ENCODE measurements around the gene KRTAP10-2. TPM values are rescaled to one million over a fixed set of nuclear protein-coding genes. Genes with fewer than 3 reads are reported as not detected.

KRTAP10-2 gene
- total RNA-seq, 1 donor from 2014 or later = not detected

GRCh38 chr21:44527156-44527982 is 23.9 kb downstream of the KRTAP10-2 start:
- DNase-seq (ENCODE audit: low read depth in 2 of 2) = no peak

GRCh38 chr21:44526096-44526997 is 25.0 kb downstream of the KRTAP10-2 start:
- DNase-seq (ENCODE audit: low read depth in 2 of 2) = no peak

DNA sequence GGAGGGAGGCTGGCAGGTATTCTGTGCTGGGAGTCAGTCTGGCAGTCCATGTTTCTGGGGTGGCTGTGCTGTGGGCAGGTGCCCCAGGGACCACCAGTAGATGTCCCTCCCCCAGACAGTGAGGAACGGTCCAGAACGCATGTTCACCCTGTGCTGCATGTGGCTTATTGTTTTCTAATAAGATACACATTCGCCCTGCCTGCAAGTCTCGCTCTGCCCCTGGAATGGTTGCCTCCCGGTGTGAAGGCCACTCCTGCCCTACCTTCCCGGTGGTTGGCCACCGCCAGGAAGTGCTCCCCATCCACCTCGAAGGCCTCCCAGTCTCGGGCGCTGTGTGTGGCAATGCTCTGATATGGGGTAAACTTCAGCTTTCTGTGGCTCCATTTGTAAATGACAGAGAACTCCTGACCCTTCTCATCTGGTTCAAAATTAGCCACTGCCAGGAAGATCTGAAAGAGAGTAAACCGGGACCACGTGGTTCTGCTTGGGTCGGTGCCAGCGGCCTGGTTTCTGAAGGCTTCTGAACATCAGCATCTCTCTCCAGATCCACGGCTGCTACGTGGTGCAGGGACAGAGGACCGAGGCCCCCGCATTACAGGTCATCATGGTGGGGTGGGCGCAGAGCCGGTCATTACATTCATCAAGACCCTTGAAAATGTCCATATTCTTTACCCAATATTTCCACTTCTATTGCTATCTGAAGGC is 25.8 kb downstream of the KRTAP10-2 start:
- DNase-seq (ENCODE audit: low read depth in 2 of 2) = no peak

GRCh38 chr21:44524414-44525371 is 26.6 kb downstream of the KRTAP10-2 start:
- no peak for DNase-seq (ENCODE audit: low read depth in 2 of 2)

DNA sequence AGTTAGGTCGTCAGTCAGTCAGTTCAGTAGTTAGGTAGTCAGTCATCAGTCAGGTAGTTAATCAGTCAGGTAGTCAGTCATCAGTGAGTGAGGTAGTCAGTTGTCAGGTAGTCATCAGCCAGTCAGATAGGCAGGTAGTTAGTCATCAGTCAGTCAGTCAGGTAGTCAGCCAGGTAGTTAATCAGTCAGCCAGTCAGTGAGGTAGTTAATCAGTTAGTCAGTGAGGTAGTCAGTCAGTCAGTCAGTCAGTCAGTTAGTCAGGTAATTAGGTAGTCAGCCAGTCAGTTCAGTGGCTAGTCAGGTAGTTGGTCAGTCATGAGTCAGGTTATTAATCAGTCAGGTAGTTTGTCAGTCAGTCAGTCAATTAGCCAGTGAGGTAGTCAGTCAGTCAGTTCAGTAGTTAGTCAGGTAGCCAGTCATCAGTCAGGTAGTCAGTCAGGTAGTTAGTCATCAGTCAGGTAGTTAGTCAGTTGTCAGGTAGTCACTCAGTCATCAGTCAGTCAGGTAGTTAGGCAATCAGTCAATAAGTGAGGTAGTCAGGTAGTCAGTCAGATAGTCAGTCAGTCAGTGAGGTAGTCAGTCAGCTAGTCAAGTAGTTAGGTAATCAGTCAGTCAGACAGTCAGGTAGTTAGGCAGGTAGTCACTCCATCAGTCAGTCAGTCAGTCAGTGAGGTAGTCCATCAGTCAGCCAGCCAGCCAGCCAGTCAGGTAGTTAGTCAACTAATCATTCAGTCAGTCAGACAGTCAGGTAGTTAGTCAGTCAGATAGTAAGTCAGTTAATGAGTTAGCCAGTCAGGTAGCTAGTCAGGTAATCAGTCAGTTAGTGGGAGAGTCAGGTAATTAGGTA is 27.5 kb downstream of the KRTAP10-2 start:
- no peak for DNase-seq (ENCODE audit: low read depth in 2 of 2)

- no peak for DNase-seq (ENCODE audit: low read depth in 2 of 2)
Observed at GRCh38 chr21:44522753-44523204, 28.5 kb downstream of the KRTAP10-2 start.

- no peak for DNase-seq (ENCODE audit: low read depth in 2 of 2)
Observed at GRCh38 chr21:44521928-44522752, 29.2 kb downstream of the KRTAP10-2 start.

GRCh38 chr21:44521301-44521927 is 29.9 kb downstream of the KRTAP10-2 start:
- DNase-seq (ENCODE audit: low read depth in 2 of 2) = no peak

DNA sequence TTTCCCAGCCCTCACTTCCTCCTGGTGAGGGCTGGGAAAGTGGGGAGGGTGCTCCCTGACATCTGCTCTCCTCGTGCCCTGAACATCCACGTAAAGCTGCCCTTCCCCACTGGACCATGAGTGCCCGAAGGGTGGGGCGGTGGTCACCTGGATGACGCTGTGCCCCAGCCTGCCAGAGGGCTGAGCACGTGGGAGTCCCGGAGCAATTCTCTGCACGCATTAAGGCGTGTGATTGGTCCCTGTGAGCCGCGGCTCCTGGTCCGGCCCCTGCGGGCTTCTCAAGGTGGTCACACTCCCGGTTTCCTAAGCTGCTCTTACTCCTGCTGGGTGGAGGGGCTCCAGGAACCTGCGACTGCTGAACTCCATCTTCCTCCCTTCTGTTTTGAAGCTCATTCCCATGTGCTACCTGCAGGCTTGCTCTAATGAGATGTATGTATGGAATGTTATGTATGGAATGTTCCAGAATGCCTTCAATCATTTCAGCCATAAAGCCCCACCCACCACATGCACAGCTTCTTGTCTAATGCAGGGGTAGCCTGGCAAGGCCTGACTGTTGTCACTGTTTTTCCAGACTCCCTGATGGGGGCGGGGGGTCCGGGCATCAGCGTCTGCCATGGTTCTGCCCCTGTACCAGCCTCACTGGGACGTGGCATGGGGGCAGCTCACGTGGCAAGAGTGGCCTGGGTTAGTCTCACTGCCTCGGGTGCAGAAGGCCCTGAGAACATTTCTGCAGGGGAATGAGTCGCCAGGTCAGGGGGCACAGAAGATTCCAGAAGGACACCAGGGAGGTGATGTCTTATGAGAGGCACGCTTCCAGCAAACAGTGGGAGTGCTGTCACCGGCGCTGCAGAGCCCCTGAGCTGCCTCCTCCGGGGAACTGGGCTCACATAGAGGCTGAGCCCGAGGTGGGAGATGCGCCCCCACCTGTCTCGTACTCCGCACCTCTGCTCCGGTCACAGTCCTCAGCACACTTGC is 30.7 kb downstream of the KRTAP10-2 start:
- no peak for DNase-seq (ENCODE audit: low read depth in 2 of 2)

GRCh38 chr21:44519346-44520325 is 31.7 kb downstream of the KRTAP10-2 start:
- DNase-seq (ENCODE audit: low read depth in 2 of 2) = no peak

- DNase-seq (ENCODE audit: low read depth in 2 of 2) = no peak
Observed at GRCh38 chr21:44518686-44519085, 32.6 kb downstream of the KRTAP10-2 start.

- peak in 1 of 2 donors; percentile 11 for DNase-seq (ENCODE audit: low read depth in 2 of 2)
Observed at GRCh38 chr21:44517175-44517899, 34.0 kb downstream of the KRTAP10-2 start.

GRCh38 chr21:44516828-44517174 is 34.5 kb downstream of the KRTAP10-2 start:
- no peak for DNase-seq (ENCODE audit: low read depth in 2 of 2)

DNA sequence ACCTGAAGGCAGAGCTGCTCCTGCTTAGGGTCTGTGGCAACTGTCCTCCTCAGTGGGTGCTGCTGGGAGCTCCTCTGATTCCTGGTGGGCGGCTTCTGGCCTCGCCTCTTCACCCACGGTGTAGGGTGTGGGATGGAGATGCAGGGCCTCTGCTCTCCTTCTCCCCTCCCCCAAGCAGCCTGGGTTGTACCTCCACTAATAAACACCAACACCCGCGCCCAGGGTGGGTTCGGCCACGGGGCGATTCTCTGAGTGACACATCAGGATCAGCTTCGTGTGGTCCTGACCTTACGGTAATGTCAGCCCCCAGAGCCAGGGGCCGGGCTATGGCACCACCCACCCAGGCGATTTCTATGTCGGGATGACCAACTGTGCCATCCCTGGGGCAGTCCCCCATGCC is 35.0 kb downstream of the KRTAP10-2 start:
- no peak for DNase-seq (ENCODE audit: low read depth in 2 of 2)

Measured in dermis microvascular lymphatic vessel endothelial cell (primary cell).